Measurements from ENCODE around the gene VSIG10L2.
"Not testable (repeated sequence)": the region's sequence is repeated elsewhere in the genome, so short reads cannot be mapped to it uniquely, and the experiment has no call there.

VSIG10L2 gene

GRCh38 chr11:125971618-125972017 is 25.8 kb downstream of the VSIG10L2 start:
- FAIRE-seq, result no peak

GRCh38 chr11:125974284-125974683 is 28.4 kb downstream of the VSIG10L2 start:
- FAIRE-seq, result no peak

GRCh38 chr11:125975634-125976033 is 29.8 kb downstream of the VSIG10L2 start:
- FAIRE-seq, result no peak

- FAIRE-seq, result no peak
These were observed 30.3 kb downstream of the VSIG10L2 start for GRCh38 chr11:125976156-125976555.

GRCh38 chr11:125977333-125977732 is 31.5 kb downstream of the VSIG10L2 start:
- no peak for FAIRE-seq

- FAIRE-seq, result no peak
These were observed 32.4 kb downstream of the VSIG10L2 start for GRCh38 chr11:125978181-125978716.

- FAIRE-seq, result no peak
These were observed 33.0 kb downstream of the VSIG10L2 start for GRCh38 chr11:125978778-125979407.

GRCh38 chr11:125979511-125979910 is 33.7 kb downstream of the VSIG10L2 start:
- no peak for FAIRE-seq

- FAIRE-seq, result no peak
These were observed 34.6 kb downstream of the VSIG10L2 start for GRCh38 chr11:125980436-125980835.

GRCh38 chr11:125982348-125982730 is 36.5 kb downstream of the VSIG10L2 start:
- no peak for FAIRE-seq

- not testable (repeated sequence) for FAIRE-seq
These were observed 40.1 kb downstream of the VSIG10L2 start for GRCh38 chr11:125985956-125986355.

GRCh38 chr11:125987066-125987641 is 41.3 kb downstream of the VSIG10L2 start:
- FAIRE-seq, result no peak

GRCh38 chr11:125990244-125990643 is 44.4 kb downstream of the VSIG10L2 start:
- no peak for FAIRE-seq

- no peak for FAIRE-seq
These were observed 47.0 kb downstream of the VSIG10L2 start for GRCh38 chr11:125992893-125993292.

- FAIRE-seq, result peak; percentile 95
These were observed 48.7 kb downstream of the VSIG10L2 start for GRCh38 chr11:125994509-125994908.

GRCh38 chr11:125995313-125995712 is 49.5 kb downstream of the VSIG10L2 start:
- no peak for FAIRE-seq

- FAIRE-seq, result no peak
These were observed 52.4 kb downstream of the VSIG10L2 start for GRCh38 chr11:125998267-125998666.

GRCh38 chr11:125999234-125999880 is 53.5 kb downstream of the VSIG10L2 start:
- FAIRE-seq, result no peak

- no peak for FAIRE-seq
These were observed 56.3 kb downstream of the VSIG10L2 start for GRCh38 chr11:126002181-126002580.

Data from endometrium (tissue), 2 donors.